Gastrocnemius medialis (tissue), 4 donors: ENCODE measurements around the gene SAMMSON.

Source experiments
- CTCF ChIP-seq, 5 experiments: fragments of 450-650 bp in 3 of 5; fragments of 200-600 bp in 2 of 5; sonication (generic) in 2 of 5; IDR thresholded peaks in 4 of 5; conservative IDR thresholded peaks in 1 of 5; 1 replicate in 4 of 5; 2 replicates in 1 of 5; pipeline ENCODE4 v1.5.1; 2016 to 2019; ENCODE audit warnings: antibody characterized with exemption in 5 of 5, mild to moderate bottlenecking in 3 of 5, moderate library complexity in 3 of 5
- POLR2A ChIP-seq, 2 donors: fragments of 450-650 bp; IDR thresholded peaks; one replicate each; pipeline ENCODE4 v1.6.1; 2017; ENCODE audit warnings: antibody characterized with exemption in 2 of 2, mild to moderate bottlenecking in 2 of 2, moderate library complexity in 2 of 2

GRCh38 chr3:70056081-70056480 is 56.5 kb downstream of the SAMMSON start:
- TF ChIP-seq POLR2A (IDR thresholded peaks at IDR 0.05) (no peak), CTCF (IDR thresholded peaks at IDR 0.05 in 4 of 5, conservative IDR thresholded peaks at IDR 0.05 in 1 of 5) (no peak)
